Measurements from ENCODE around the gene CLCNKB. TPM values are rescaled to one million over a fixed set of nuclear protein-coding genes. Genes with fewer than 3 reads are reported as not detected.

The CLCNKB gene
- polyA plus RNA-seq, 4 donors: 1.9 to 63.6 (median 37.5) TPM

GRCh38 chr1:16091296-16091695, 47.7 kb downstream of the CLCNKB start:
- no peak for DNase-seq (ENCODE audit: low read depth in 4 of 4, low spot score in 3 of 4)

GRCh38 chr1:16092097-16092922, 48.7 kb downstream of the CLCNKB start:
- no peak for DNase-seq (ENCODE audit: low read depth in 4 of 4, low spot score in 3 of 4)

- no peak for DNase-seq (ENCODE audit: low read depth in 4 of 4, low spot score in 3 of 4)
Observed at GRCh38 chr1:16092923-16093511, 49.4 kb downstream of the CLCNKB start.

GRCh38 chr1:16093611-16094010, 50.0 kb downstream of the CLCNKB start:
- no peak for DNase-seq (ENCODE audit: low read depth in 4 of 4, low spot score in 3 of 4)

- no peak for DNase-seq (ENCODE audit: low read depth in 4 of 4, low spot score in 3 of 4)
Observed at GRCh38 chr1:16094453-16095158, 51.0 kb downstream of the CLCNKB start.

- DNase-seq (ENCODE audit: low read depth in 4 of 4, low spot score in 3 of 4): no peak
Observed at GRCh38 chr1:16095447-16095846, 51.9 kb downstream of the CLCNKB start.

GRCh38 chr1:16099412-16099811, 55.8 kb downstream of the CLCNKB start:
- DNase-seq (ENCODE audit: low read depth in 4 of 4, low spot score in 3 of 4): no peak

- DNase-seq (ENCODE audit: low read depth in 4 of 4, low spot score in 3 of 4): no peak
Observed at GRCh38 chr1:16101623-16102022, 58.0 kb downstream of the CLCNKB start.

Other genes starting within 250 kb of the CLCNKB start
- 1 to 10 TPM in 2 of 4 donors, under 1 TPM in 2; 0.89 to 3.8 (median 1.3) TPM for gene UQCRHL, start 236.1 kb upstream of the CLCNKB start, polyA plus RNA-seq (ENCODE audit: insufficient read length in 4 of 4)
- gene SPEN, start 196.1 kb upstream of the CLCNKB start, polyA plus RNA-seq (ENCODE audit: insufficient read length in 4 of 4): 10 to 100 TPM; 50.3 to 64.7 (median 56.2) TPM
- gene ZBTB17, start 67.7 kb upstream of the CLCNKB start, polyA plus RNA-seq (ENCODE audit: insufficient read length in 4 of 4): 10 to 100 TPM; 26.7 to 40.9 (median 28.5) TPM
- gene SRARP, start 39.5 kb upstream of the CLCNKB start, polyA plus RNA-seq (ENCODE audit: insufficient read length in 4 of 4): under 1 TPM in 3 of 4 donors, not detected in 1; 0.07 to 0.18 (median 0.07) TPM
- gene HSPB7, start 25.7 kb upstream of the CLCNKB start, polyA plus RNA-seq (ENCODE audit: insufficient read length in 4 of 4): 1 to 10 TPM; 4.1 to 5.7 (median 4.3) TPM
- gene CLCNKA, start 21.7 kb upstream of the CLCNKB start, polyA plus RNA-seq (ENCODE audit: insufficient read length in 4 of 4): 10 to 100 TPM in 3 of 4 donors, under 1 TPM in 1; 1.00 to 22.4 (median 16.8) TPM
- 1 to 10 TPM in 3 of 4 donors, not detected in 1; 1.6 to 1.8 (median 1.7) TPM for gene FAM131C, start 29.9 kb downstream of the CLCNKB start, polyA plus RNA-seq (ENCODE audit: insufficient read length in 4 of 4)
- gene EPHA2, start 112.3 kb downstream of the CLCNKB start, polyA plus RNA-seq (ENCODE audit: insufficient read length in 4 of 4): 10 to 100 TPM in 3 of 4 donors, 1 to 10 TPM in 1; 5.7 to 23.4 (median 16.2) TPM
- 10 to 100 TPM in 3 of 4 donors, 1 to 10 TPM in 1; 7.3 to 28.2 (median 18.9) TPM for gene ARHGEF19, start 168.9 kb downstream of the CLCNKB start, polyA plus RNA-seq (ENCODE audit: insufficient read length in 4 of 4)
- gene CPLANE2, start 193.4 kb downstream of the CLCNKB start, polyA plus RNA-seq (ENCODE audit: insufficient read length in 4 of 4): 1 to 10 TPM; 4.2 to 6.6 (median 4.8) TPM